KBM-7 (cell line): ENCODE data around the gene TEKT2.

Experiments
- DNase-seq: peaks from one replicate; pipeline ENCODE4 v3.0.0-alpha.2; 2015
- in situ Hi-C: fragments of 300-500 bp; cut with MboI; formaldehyde crosslinking; loops from 2 replicates; pipeline ENCODE4 v1.14.3; 2020; ENCODE audit warnings: low sequenced_read_pairs, low pct_unique_long_range_greater_than_20kb, mixed read lengths

TEKT2 gene

GRCh38 chr1:36122062-36123030 lies 38.5 kb downstream of the TEKT2 start:
- no peak for DNase-seq
- in situ Hi-C loops = no loop called here

GRCh38 chr1:36123356-36123755 lies 39.5 kb downstream of the TEKT2 start:
- DNase-seq = no peak
- in situ Hi-C loops = no loop called here

GRCh38 chr1:36124404-36125128 lies 40.7 kb downstream of the TEKT2 start:
- in situ Hi-C loops = no loop called here
- no peak for DNase-seq

GRCh38 chr1:36125129-36125991 lies 41.5 kb downstream of the TEKT2 start, which contains the start of gene COL8A2:
TSS of gene COL8A2 (minus strand) at chr1:36125222. CDS start at chr1:36100242, 24,980 bp downstream.
- in situ Hi-C loops = no loop called here
- no peak for DNase-seq

- in situ Hi-C loops = no loop called here
- no peak for DNase-seq
These were observed 42.3 kb downstream of the TEKT2 start for GRCh38 chr1:36126005-36126716.

- in situ Hi-C loops = no loop called here
- no peak for DNase-seq
These were observed 43.1 kb downstream of the TEKT2 start for GRCh38 chr1:36126797-36127500.

- in situ Hi-C loops = no loop called here
- DNase-seq = no peak
These were observed 44.4 kb downstream of the TEKT2 start for GRCh38 chr1:36128126-36128904.

- in situ Hi-C loops = no loop called here
- no peak for DNase-seq
These were observed 45.0 kb downstream of the TEKT2 start for GRCh38 chr1:36128905-36129206.

- in situ Hi-C loops = no loop called here
- DNase-seq = no peak
These were observed 48.1 kb downstream of the TEKT2 start for GRCh38 chr1:36132029-36132428.

- no peak for DNase-seq
- in situ Hi-C loops = no loop called here
These were observed 49.6 kb downstream of the TEKT2 start for GRCh38 chr1:36133484-36133883.

GRCh38 chr1:36134031-36134430 lies 50.1 kb downstream of the TEKT2 start:
- in situ Hi-C loops = no loop called here
- DNase-seq = no peak

- in situ Hi-C loops = no loop called here
These were observed 50.8 kb downstream of the TEKT2 start for GRCh38 chr1:36134505-36135329.

GRCh38 chr1:36135330-36135667 lies 51.4 kb downstream of the TEKT2 start:
- DNase-seq = no peak
- in situ Hi-C loops = no loop called here

More at GRCh38 chr1:36134505-36135329, 50.8 kb downstream of the TEKT2 start:
- peak; percentile 68 for DNase-seq

GRCh38 chr1:36135796-36136195 lies 51.9 kb downstream of the TEKT2 start:
- in situ Hi-C loops = no loop called here
- no peak for DNase-seq

- DNase-seq = no peak
- in situ Hi-C loops = no loop called here
These were observed 52.6 kb downstream of the TEKT2 start for GRCh38 chr1:36136535-36136934.

GRCh38 chr1:36137226-36137625 lies 53.3 kb downstream of the TEKT2 start:
- DNase-seq = no peak
- in situ Hi-C loops = no loop called here

GRCh38 chr1:36137776-36138175 lies 53.9 kb downstream of the TEKT2 start:
- in situ Hi-C loops = no loop called here
- no peak for DNase-seq
